Measurements from ENCODE around the gene TSFM.

Gene TSFM

DNA sequence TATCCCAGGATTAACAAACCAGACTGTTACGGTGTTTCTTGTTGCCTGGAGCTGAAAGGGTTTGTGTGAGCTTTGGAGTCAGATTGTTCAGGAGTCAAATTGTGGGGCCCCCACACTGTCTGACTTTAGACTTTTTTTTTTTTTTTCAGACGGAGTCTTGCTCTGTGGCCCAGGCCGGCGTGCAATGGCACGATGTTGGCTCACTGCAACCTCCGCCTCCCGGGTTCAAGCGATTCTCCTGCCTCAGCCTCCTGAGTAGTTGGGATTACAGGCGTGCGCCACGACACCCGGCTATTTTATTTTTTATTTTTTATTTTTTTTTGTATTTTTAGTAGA is 847 bp downstream of the TSFM start:
- TF ChIP-seq, protein P1, sequence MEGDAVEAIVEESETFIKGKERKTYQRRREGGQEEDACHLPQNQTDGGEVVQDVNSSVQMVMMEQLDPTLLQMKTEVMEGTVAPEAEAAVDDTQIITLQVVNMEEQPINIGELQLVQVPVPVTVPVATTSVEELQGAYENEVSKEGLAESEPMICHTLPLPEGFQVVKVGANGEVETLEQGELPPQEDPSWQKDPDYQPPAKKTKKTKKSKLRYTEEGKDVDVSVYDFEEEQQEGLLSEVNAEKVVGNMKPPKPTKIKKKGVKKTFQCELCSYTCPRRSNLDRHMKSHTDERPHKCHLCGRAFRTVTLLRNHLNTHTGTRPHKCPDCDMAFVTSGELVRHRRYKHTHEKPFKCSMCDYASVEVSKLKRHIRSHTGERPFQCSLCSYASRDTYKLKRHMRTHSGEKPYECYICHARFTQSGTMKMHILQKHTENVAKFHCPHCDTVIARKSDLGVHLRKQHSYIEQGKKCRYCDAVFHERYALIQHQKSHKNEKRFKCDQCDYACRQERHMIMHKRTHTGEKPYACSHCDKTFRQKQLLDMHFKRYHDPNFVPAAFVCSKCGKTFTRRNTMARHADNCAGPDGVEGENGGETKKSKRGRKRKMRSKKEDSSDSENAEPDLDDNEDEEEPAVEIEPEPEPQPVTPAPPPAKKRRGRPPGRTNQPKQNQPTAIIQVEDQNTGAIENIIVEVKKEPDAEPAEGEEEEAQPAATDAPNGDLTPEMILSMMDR (IDR thresholded peaks at IDR 0.05; ENCODE audit: low read depth, low read length) = no peak
- no peak for DNase-seq (ENCODE audit: extremely low read depth, low read depth)

DNA sequence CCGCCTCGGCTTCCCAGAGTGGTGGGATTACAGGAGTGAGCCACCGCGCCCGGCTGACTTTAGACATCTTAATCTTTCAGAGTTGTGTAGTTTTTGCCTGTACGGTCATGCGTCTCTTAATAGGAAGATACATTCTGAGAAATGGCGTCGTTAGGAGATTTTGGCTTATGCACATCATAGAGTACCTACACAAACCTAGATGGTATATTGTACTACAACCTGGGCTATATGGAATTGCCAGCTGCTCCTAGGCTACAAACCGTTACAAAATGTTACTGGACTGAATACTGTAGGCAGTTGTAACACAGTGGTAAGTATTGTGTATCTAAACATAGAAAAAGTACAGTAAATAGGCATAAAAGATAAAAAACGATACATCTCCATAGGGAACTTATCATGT is 1.3 kb downstream of the TSFM start:
- TF ChIP-seq, protein P1 (IDR thresholded peaks at IDR 0.05; ENCODE audit: low read depth, low read length) = no peak
- DNase-seq (ENCODE audit: extremely low read depth, low read depth) = no peak

DNA sequence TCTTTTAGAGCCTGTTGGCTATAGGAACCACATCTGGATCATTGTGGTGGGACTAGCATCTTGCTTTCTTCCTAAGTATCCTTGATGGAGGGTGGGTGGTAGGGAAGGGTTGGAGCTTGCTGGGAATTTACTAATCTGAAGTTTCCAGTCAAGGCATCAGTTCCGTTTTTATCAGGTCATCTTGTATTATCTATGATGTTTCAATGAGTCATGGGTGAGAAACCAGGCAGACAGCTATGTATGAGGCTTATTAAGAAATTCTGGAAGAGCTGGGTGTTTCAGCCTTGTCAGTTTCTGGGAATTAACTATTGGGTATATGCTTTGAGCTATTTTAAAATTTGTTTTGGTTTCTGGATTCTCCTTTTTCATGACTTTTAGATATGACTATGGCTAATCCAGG is 11.3 kb downstream of the TSFM start:
- TF ChIP-seq, protein P1 (IDR thresholded peaks at IDR 0.05; ENCODE audit: low read depth, low read length) = no peak
- DNase-seq (ENCODE audit: extremely low read depth, low read depth) = no peak

DNA sequence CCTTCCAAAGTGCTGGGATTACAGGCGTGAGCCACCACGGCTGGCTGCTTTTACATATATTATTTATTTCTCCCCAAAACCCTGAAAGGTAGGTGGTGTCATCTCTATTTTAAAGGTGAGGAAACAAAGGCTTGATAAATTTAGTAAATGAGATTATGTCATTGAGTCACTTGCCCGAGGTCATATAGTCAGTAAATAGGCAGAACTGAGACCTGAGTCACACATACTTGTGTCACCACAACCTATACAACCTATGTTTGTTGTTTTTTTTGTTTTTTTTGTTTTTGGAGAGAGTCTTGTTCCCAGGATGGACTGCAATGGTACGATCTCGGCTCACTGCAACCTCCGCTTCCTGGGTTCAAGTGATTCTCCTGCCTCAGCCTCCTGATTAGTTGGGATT is 12.8 kb downstream of the TSFM start:
- TF ChIP-seq, protein P1 (IDR thresholded peaks at IDR 0.05; ENCODE audit: low read depth, low read length) = no peak
- DNase-seq (ENCODE audit: extremely low read depth, low read depth) = no peak

DNA sequence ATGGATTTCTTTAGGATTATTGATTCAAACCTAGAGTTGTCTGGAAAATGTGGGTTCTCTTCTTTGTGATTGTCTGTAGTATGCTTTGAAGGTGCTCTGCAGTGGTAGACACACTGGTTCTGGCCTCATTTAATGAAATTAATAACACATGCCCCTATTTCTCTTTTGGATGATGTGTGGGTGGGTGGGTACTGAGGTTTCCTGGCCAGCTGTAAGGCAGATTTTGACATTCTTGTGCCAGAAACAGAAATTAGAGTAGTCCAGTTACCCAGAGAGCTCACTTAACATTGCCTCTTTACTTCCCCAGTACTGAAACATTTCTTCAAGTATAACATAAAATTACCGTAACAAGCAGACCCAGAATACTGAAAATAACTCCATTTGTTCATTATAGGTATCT is 14.4 kb downstream of the TSFM start:
- TF ChIP-seq, protein P1 (IDR thresholded peaks at IDR 0.05; ENCODE audit: low read depth, low read length) = no peak
- DNase-seq (ENCODE audit: extremely low read depth, low read depth) = no peak

DNA sequence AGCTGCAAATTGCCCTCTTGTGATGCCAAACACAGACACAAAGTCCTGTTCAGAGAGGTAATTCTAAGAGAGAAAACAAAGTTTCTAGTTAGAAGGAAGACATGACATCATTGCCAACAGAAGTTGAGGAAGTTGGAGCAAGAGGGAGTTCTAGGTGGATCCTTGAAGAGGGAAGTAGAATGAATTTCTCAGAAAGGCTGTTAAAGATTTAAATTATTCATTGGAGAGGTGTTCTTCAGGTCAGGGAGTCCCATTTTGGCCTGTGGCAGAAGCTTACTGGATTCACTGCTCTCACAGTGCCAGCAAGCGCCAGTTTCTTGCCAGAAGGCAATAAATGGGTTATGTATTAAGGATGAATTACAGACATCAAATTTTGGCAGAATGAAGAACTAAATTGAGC is 15.3 kb downstream of the TSFM start:
- no peak for DNase-seq (ENCODE audit: extremely low read depth, low read depth)
- TF ChIP-seq, protein P1 (IDR thresholded peaks at IDR 0.05; ENCODE audit: low read depth, low read length) = no peak

DNA sequence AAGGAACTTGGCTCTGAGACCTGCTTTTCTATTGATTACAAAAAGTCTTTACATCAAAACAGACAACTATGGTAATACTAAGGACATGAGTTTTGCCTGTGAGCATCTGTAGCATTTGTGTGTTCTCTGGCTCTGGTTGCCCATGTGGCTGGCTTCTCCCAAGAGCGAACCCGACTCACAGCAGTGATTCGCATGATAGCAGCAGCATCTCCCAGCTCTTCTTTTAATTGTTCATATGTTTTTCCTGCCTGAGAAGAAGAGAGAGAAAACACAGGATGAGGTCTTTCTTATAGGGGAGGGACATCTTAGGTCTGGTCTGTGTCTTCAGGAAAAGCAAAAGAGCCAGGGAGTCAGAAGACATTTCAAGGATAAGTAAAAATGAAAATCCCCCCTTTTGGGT is 18.4 kb downstream of the TSFM start:
- no peak for DNase-seq (ENCODE audit: extremely low read depth, low read depth)
- TF ChIP-seq, protein P1 (IDR thresholded peaks at IDR 0.05; ENCODE audit: low read depth, low read length) = no peak

Data from AG09319 (cell line).